K562 (cell line): Measurements from ENCODE around the gene ATF5. TPM values are rescaled to one million over a fixed set of nuclear protein-coding genes. Genes with fewer than 3 reads are reported as not detected.
A peak's percentile ranks its signal among the peaks of the same experiment; 100 is the strongest.

Experiments
- CBX8 ChIP-seq: fragments of 200-600 bp; sonication (generic); IDR thresholded peaks from 2 replicates; pipeline ENCODE4 v1.6.1; 2012; ENCODE audit warnings: borderline replicate concordance, mixed run types, low read depth, mild to moderate bottlenecking, moderate library complexity, mixed read lengths, low read length, control low read depth, inconsistent platforms; ENCODE audit not compliant: poor library complexity, severe bottlenecking; ENCODE audit errors: extremely low read depth
- CHD1 ChIP-seq: fragments of 200-600 bp; sonication (generic); IDR thresholded peaks from one replicate; pipeline ENCODE4 v1.6.1; 2012; ENCODE audit warnings: mild to moderate bottlenecking, moderate library complexity, low read length, inconsistent platforms
- HCFC1 ChIP-seq: IDR thresholded peaks from 2 replicates; pipeline ENCODE4 v1.6.1; 2012; ENCODE audit warnings: low read depth, low read length, improper control_type of control experiment
- NCOA6 ChIP-seq: fragments of 450-650 bp; IDR thresholded peaks from 2 replicates; pipeline ENCODE4 v1.6.1; 2017; ENCODE audit warnings: mild to moderate bottlenecking
- NR0B1 ChIP-seq: fragments of 450-650 bp; IDR thresholded peaks from one replicate; pipeline ENCODE4 v1.6.1; 2018; ENCODE audit warnings: mild to moderate bottlenecking, moderate library complexity; ENCODE audit not compliant: partially characterized antibody
- PURB ChIP-seq: sonication (generic); formaldehyde crosslinking; IDR thresholded peaks from 2 replicates; pipeline ENCODE4 v1.9.0; 2021; ENCODE audit warnings: low read depth, mild to moderate bottlenecking, missing genetic modification reagents
- RAD51 ChIP-seq: fragments of 450-650 bp; IDR thresholded peaks from 2 replicates; pipeline ENCODE4 v1.7.1; 2016; ENCODE audit warnings: low read depth, mild to moderate bottlenecking, borderline replicate concordance
- SIN3B ChIP-seq: fragments of 450-650 bp; IDR thresholded peaks from 2 replicates; pipeline ENCODE4 v1.6.1; 2017; ENCODE audit warnings: low read depth, mild to moderate bottlenecking, moderate library complexity
- SIRT6 ChIP-seq: IDR thresholded peaks from one replicate; pipeline ENCODE4 v1.6.1; 2012; ENCODE audit warnings: low read depth, mild to moderate bottlenecking, control low read depth, inconsistent platforms, low read length, moderate library complexity
- SMAD4 ChIP-seq: fragments of 250-450 bp; sonication (Bioruptor Pico); conservative IDR thresholded peaks from 2 replicates; pipeline ENCODE4 v1.8.0; 2021; ENCODE audit warnings: inconsistent platforms, mild to moderate bottlenecking, moderate library complexity
- SMARCC2 ChIP-seq: fragments of 450-650 bp; IDR thresholded peaks from 2 replicates; pipeline ENCODE4 v1.6.1; 2017; ENCODE audit warnings: antibody characterized with exemption, moderate library complexity, mild to moderate bottlenecking, low read depth
- TCF7L2 ChIP-seq: fragments of 150-350 bp; IDR thresholded peaks from 2 replicates; pipeline ENCODE4 v1.6.1; 2016; ENCODE audit warnings: low read depth, mild to moderate bottlenecking, low read length, moderate library complexity
- TRIM28 ChIP-seq: fragments of 450-650 bp; IDR thresholded peaks from 2 replicates; pipeline ENCODE4 v1.6.1; 2017
- ZC3H11A ChIP-seq: IDR thresholded peaks from 2 replicates; pipeline ENCODE4 v1.6.1; 2012; ENCODE audit warnings: low read depth, low read length, improper control_type of control experiment
- ZNF449 ChIP-seq: fragments of 250-450 bp; sonication (Bioruptor Pico); IDR thresholded peaks from 2 replicates; pipeline ENCODE4 v1.8.0; 2022; ENCODE audit warnings: moderate library complexity, mild to moderate bottlenecking, inconsistent platforms
- polyA plus RNA-seq, 8 experiments: library from polyadenylated mRNA; depleted of rRNA in 4 of 8; stranded (reverse) in 5 of 8; unstranded in 3 of 8; fragments of >200 nt; fragmentation: Nextera tagmentation in 2 of 8; fragmentation: Illumina TruSeq in 1 of 8; extraction: Ambion mirVana in 2 of 8; extraction: Trizol in 1 of 8; gene quantifications; 2 replicates each; pipeline versions ENCODE4 v1.2.1 to v1.2.3, GENCODE V29; 2011 to 2014; ENCODE audit warnings: inconsistent platforms in 1 of 8, missing spikeins in 1 of 8
- total RNA-seq, 7 experiments: library from RNA; depleted of rRNA in 6 of 7; stranded (reverse); fragments of >200 nt in 6 of 7; fragmentation: Illumina TruSeq in 2 of 7; extraction: Trizol in 2 of 7; gene quantifications; 2 replicates each; pipeline versions ENCODE4 v1.2.1 to v1.2.3, GENCODE V29; 2011 to 2021; ENCODE audit warnings: low replicate concordance in 1 of 7
- TF ChIP-seq, protein P1 (sequence below), 3 experiments: fragments of 200-800 bp in 1 of 3; fragments of 250-450 bp in 1 of 3; fragments of 450-650 bp in 1 of 3; sonication (Bioruptor Pico) in 1 of 3; sonication (Bioruptor generic) in 1 of 3; formaldehyde crosslinking in 1 of 3; IDR thresholded peaks; 2 replicates each; pipeline versions ENCODE4 v1.6.1 to v1.8.0; 2016 to 2022; ENCODE audit warnings: mild to moderate bottlenecking in 2 of 3, missing genetic modification characterization in 2 of 3, missing compliant biosample characterization in 1 of 3, moderate library complexity in 1 of 3
- TF ChIP-seq, protein P2 (sequence below): sonication (generic); formaldehyde crosslinking; IDR thresholded peaks from 2 replicates; pipeline ENCODE4 v1.5.0; 2020; ENCODE audit warnings: missing genetic modification reagents
- TF ChIP-seq, protein P3 (sequence below): fragments of 250-450 bp; sonication (Bioruptor Pico); IDR thresholded peaks from 2 replicates; pipeline ENCODE4 v1.8.0; 2022; ENCODE audit warnings: inconsistent platforms

The ATF5 gene
- total and polyA plus RNA-seq, 9 of the 15 experiments (the other 6 are each of a cell fraction or from before 2014, with no cell fraction given), result 3.0 to 57.6 (median 11.1) TPM

DNA sequence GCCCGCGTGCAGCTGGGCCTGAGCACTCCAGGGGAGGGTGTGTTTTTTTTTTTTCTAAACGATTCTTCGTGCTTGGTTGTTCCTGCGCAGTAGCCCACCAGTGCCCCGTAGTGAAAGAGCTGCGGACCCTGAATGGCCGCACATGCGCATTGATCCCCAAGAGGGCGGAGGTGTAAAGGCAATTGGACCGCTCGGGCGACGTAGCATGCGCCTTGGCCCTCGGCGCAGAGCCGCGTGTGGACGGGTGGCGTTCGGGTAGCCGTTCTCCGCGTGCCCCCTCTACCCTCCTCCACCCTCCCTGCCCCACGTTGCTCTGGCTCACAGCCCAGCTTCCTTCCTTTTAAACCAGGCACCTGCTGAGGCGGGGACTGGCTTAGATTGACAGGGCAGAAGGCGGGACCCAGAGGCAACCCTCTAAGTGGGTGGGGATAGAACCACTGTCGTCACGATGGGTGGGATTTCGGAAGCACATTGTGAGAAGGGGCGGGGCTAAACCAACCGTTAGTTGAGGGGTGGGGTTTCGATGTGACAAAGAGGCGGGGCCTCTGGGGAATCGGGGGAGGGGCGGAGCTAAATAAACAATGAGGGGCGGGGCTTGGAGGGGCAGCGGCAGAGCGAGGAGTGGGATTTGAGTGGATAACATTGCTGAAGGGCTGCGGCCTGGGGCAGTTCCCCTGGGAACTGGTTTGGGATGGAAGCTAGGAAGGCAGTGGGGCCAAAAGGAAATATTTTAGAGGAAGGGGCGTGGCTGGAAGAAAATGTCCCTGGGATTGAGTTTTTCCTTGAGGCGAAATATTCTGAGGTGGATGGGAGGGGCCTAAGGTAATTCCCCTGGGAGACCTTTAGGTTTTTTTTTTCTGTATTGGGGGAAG, 842 bp downstream of the ATF5 start (continued):
- TF ChIP-seq, protein P1, sequence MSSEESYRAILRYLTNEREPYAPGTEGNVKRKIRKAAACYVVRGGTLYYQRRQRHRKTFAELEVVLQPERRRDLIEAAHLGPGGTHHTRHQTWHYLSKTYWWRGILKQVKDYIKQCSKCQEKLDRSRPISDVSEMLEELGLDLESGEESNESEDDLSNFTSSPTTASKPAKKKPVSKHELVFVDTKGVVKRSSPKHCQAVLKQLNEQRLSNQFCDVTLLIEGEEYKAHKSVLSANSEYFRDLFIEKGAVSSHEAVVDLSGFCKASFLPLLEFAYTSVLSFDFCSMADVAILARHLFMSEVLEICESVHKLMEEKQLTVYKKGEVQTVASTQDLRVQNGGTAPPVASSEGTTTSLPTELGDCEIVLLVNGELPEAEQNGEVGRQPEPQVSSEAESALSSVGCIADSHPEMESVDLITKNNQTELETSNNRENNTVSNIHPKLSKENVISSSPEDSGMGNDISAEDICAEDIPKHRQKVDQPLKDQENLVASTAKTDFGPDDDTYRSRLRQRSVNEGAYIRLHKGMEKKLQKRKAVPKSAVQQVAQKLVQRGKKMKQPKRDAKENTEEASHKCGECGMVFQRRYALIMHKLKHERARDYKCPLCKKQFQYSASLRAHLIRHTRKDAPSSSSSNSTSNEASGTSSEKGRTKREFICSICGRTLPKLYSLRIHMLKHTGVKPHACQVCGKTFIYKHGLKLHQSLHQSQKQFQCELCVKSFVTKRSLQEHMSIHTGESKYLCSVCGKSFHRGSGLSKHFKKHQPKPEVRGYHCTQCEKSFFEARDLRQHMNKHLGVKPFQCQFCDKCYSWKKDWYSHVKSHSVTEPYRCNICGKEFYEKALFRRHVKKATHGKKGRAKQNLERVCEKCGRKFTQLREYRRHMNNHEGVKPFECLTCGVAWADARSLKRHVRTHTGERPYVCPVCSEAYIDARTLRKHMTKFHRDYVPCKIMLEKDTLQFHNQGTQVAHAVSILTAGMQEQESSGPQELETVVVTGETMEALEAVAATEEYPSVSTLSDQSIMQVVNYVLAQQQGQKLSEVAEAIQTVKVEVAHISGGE (CRISPR knock-in tag; IDR thresholded peaks at IDR 0.05), result no peak
- TF ChIP-seq TCF7L2, result no peak
- TF ChIP-seq RAD51, result no peak
- no peak for TF ChIP-seq NR0B1
- TF ChIP-seq HCFC1, result no peak
- no peak for TF ChIP-seq ZC3H11A
- no peak for TF ChIP-seq SMARCC2
- no peak for TF ChIP-seq NCOA6
- TF ChIP-seq, protein P2, sequence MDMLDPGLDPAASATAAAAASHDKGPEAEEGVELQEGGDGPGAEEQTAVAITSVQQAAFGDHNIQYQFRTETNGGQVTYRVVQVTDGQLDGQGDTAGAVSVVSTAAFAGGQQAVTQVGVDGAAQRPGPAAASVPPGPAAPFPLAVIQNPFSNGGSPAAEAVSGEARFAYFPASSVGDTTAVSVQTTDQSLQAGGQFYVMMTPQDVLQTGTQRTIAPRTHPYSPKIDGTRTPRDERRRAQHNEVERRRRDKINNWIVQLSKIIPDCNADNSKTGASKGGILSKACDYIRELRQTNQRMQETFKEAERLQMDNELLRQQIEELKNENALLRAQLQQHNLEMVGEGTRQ (CRISPR knock-in tag), result no peak
- TF ChIP-seq TRIM28, result no peak
- TF ChIP-seq, protein P3, sequence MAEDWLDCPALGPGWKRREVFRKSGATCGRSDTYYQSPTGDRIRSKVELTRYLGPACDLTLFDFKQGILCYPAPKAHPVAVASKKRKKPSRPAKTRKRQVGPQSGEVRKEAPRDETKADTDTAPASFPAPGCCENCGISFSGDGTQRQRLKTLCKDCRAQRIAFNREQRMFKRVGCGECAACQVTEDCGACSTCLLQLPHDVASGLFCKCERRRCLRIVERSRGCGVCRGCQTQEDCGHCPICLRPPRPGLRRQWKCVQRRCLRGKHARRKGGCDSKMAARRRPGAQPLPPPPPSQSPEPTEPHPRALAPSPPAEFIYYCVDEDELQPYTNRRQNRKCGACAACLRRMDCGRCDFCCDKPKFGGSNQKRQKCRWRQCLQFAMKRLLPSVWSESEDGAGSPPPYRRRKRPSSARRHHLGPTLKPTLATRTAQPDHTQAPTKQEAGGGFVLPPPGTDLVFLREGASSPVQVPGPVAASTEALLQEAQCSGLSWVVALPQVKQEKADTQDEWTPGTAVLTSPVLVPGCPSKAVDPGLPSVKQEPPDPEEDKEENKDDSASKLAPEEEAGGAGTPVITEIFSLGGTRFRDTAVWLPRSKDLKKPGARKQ (CRISPR knock-in tag), result no peak
- TF ChIP-seq SMAD4 (CRISPR knock-in tag), result no peak
- TF ChIP-seq SIRT6, result peak; percentile 40
- peak; percentile 31 for TF ChIP-seq CHD1
- no peak; the same call in 1 of the 2 replicates for TF ChIP-seq SIN3B
- TF ChIP-seq CBX8, result no peak
- no peak; the same call in 1 of the 2 replicates for TF ChIP-seq ZNF449 (CRISPR knock-in tag)
- no peak for TF ChIP-seq PURB (CRISPR knock-in tag)
